EL (cell line): Measurements from ENCODE around the gene CYRIA.

Experiments used
- DNase-seq: peaks from one replicate; pipeline ENCODE4 v3.0.0-alpha.2; 2016

The CYRIA gene

DNA sequence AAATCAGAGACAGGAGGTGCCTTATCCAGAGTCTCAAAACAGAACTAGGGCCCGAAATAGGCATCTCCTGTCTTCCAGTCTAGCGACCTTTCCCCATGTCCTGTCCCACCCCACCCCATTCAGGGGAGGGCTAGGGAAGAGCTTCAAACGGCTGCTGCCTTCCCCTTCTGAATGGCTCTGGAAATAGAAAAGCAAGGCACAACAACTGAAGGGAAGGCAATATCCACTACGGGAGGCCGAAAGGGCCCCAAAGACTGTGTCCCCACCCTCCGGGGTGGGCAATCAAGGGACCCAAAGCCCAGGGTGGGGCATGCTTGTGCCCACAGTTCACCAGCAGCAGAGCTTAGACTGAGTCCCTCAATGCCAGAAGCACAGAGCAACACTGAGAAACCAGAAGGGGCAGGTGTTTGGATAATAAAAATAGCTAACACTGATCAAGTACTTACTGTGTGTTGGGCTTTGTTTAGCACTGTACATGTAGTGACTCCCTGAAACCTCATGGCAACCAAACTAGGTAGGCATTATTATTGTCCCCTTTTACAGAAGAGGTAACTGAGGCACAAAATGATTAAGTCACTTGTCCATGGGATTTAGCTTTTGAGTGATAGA is 38.5 kb downstream of the CYRIA start:
- DNase-seq: no peak

DNA sequence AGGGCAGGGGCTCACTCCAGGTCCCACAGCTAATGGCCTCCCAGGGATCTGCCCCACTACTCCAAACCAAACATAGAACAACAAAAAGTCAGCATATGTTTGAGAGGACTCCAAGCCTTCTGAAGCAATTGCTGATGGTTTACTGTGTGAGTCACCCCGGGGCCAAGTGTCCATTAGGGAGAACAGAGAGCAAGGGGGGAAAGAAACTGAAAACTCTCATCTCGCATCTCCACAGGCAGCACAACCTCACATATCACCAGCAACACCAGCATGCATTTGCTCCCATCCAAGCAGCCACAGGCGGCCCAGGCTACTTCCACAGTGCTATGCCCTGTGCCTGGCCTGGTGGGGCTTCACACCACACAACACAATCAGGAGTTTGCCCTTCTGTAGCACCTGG is 39.1 kb downstream of the CYRIA start:
- no peak for DNase-seq

- DNase-seq: no peak
Measured at GRCh38 chr2:16625759-16626158, 39.9 kb downstream of the CYRIA start.

- no peak for DNase-seq
Measured at GRCh38 chr2:16625201-16625729, 40.4 kb downstream of the CYRIA start.

- no peak for DNase-seq
Measured at GRCh38 chr2:16624436-16624780, 41.2 kb downstream of the CYRIA start.

DNA sequence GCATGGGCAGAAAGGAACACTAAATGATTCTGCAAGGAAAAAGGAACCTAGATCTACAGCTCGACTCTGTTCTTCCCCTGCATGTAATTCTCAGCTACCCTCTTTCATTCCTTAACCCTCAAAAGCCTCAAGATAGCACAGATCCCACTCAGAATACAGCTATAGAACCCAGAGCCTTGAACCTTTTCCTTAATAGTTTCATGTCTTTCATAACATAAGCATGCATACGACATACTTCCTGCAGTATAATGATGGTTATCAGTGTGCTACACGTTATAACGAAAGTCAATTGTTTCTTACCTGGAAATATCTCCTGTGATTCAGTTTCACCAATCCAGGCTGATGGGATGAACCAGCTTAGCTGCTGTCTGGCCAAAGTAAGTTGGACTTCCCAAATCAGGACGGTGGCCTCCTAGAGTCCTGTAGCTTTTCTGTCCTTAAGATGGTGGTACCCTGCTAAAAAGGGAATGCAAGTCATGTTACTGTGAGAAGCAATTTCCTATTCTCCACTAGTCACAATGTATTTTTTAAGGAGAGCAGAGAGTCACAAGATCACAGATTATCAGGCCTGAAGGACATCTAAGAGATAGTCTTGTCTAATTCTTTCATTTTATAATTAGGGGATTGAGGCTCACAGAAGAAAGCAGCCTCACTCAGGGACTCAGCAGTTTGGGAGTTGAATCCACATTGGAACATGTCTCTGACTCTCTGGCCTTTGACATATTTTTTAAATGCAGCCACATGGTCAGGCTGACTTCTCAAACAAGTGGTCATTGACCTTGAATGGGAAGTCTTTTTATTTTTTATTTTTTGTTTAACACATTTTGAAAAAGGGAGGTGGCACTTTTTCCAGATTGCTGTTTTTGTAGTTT is 41.8 kb downstream of the CYRIA start:
- DNase-seq: no peak

DNA sequence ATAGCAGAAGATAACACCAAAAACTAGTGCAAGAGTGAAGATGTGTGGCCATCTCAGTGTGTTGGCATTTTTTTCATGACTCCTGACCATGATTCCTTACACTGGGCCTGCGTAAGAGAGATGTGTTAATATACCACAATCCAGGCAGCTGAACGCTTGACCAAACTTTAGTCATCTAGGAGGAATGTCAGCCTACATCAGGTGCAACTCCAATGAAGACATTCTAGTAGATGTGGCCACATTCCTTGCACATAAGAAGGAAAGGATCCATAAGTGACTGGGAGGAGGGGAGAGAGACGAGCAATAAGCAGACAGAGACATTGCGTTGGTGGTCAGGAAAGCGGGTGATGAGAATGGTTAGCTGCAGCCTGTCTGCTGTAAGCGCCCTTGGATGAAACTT is 42.6 kb downstream of the CYRIA start:
- no peak for DNase-seq

DNA sequence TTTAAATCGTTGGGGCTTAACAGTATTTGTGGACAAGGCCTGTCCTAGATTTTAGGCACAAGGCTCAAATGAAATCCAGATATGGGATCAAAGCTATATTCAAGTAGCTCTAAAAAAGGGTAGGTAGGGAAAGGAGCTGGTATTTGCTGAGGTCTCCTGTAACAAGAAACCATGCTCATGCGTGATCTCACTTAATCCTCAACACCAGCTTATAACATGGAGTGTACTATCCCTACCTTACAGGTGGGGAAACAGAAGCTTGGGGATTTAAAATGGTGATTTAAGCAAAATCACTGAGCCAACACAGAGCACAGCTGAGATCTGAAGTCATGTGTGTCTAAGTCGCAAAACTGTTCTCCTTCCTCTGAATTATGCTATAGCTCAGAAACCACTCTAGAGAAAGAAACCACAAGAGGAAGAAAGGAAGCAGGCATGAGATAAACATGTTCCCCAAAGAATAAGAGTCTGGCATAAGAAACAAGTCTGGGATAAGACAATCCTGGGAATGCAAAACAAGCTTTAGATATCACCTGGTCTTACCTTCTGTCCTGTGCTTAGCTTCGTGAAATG is 43.1 kb downstream of the CYRIA start:
- DNase-seq: no peak

- no peak for DNase-seq
Measured at GRCh38 chr2:16621316-16621715, 44.3 kb downstream of the CYRIA start.

- no peak for DNase-seq
Measured at GRCh38 chr2:16620590-16620989, 45.0 kb downstream of the CYRIA start.

DNA sequence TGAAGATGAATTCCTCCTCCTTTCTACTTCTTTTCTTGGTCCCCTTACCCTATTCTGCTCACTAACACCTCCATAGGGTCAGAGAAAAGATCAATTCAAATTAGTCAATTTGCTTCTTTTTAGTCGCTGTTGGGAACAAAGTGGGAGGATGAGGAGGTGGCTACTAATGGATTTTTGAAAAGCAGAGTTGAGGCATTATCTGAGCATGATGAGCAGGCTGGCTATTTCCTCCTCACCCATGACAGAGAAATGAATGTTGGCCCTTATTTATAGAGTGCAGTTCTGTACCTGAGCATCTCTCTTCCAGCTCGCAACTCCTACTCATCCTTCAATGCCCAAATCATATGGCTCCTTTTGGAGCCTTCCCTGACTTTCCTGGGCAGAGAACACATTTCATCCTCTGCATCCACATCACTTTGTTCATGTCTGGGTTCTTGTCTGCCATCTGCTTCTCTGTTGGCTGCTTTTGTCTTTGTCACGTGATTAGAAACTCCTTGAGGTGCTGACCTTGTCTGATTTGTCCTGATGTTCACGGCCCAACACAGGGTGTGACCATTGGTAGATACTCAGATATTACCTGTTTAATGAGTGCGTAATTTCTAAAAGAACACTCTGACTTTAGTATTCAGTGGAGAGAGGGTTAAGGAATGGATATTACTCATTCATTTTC is 45.9 kb downstream of the CYRIA start:
- DNase-seq: no peak

GRCh38 chr2:16617282-16618266 is 48.1 kb downstream of the CYRIA start:
- no peak for DNase-seq
